A673 (cell line): Measurements from ENCODE around the gene STAG1. TPM values are rescaled to one million over a fixed set of nuclear protein-coding genes. Genes with fewer than 3 reads are reported as not detected.

Source experiments
- BruUV-seq: library from RNA; stranded (reverse); fragments of 400-500 nt; replicated peaks from 2 replicates; lab custom pipeline; 2021; lab: Mats Ljungman, UMichigan
- CTCF ChIA-PET: fragments of 300-600 bp; sonication (Branson Sonifier 250); formaldehyde crosslinking; loops from one replicate; lab custom pipeline; 2022; ENCODE audit warnings: antibody characterized with exemption; lab: Charles Lee
- POLR2A ChIA-PET: fragments of 300-600 bp; sonication (Branson Sonifier 250); formaldehyde crosslinking; loops from one replicate; lab custom pipeline; 2022; ENCODE audit warnings: antibody characterized with exemption; ENCODE audit not compliant: low non-redundant PET; lab: Charles Lee
- DNase-seq: peaks from one replicate; pipeline ENCODE4 v3.0.0-alpha.2; 2015; ENCODE audit warnings: low spot score
- H3K27ac ChIP-seq: fragments of 200-600 bp; sonication (generic); 2 replicates; pipeline ENCODE4 v1.5.1; 2016; ENCODE audit warnings: mixed run types, low read depth, mild to moderate bottlenecking, mixed read lengths, antibody characterized with exemption, low read length; ENCODE audit not compliant: poor library complexity, severe bottlenecking
- H3K27me3 ChIP-seq: fragments of 200-600 bp; sonication (generic); replicated peaks from 2 replicates; pipeline ENCODE4 v1.6.1; 2017; ENCODE audit warnings: mixed run types, low read depth, mild to moderate bottlenecking, mixed read lengths, antibody characterized with exemption, low read length; ENCODE audit not compliant: insufficient read depth, poor library complexity
- H3K36me3 ChIP-seq: fragments of 200-600 bp; sonication (generic); 2 replicates; pipeline ENCODE4 v1.6.1; 2016; ENCODE audit warnings: mixed run types, mild to moderate bottlenecking, mixed read lengths, antibody characterized with exemption, low read length; ENCODE audit not compliant: insufficient read depth, poor library complexity, severe bottlenecking
- H3K4me1 ChIP-seq: fragments of 200-600 bp; sonication (generic); 2 replicates; pipeline ENCODE4 v1.6.1; 2017; ENCODE audit warnings: mixed run types, mild to moderate bottlenecking, mixed read lengths, antibody characterized with exemption, low read length; ENCODE audit not compliant: insufficient read depth, poor library complexity, severe bottlenecking
- H3K4me3 ChIP-seq: fragments of 200-600 bp; sonication (generic); 2 replicates; pipeline ENCODE4 v1.5.1; 2016; ENCODE audit warnings: low read depth, mixed run types, mild to moderate bottlenecking, mixed read lengths, low read length; ENCODE audit not compliant: poor library complexity, severe bottlenecking
- H3K9me3 ChIP-seq: fragments of 200-600 bp; sonication (generic); 2 replicates; pipeline ENCODE4 v1.6.1; 2016; ENCODE audit warnings: mixed run types, low read depth, mild to moderate bottlenecking, mixed read lengths, antibody characterized with exemption, low read length; ENCODE audit not compliant: poor library complexity, severe bottlenecking
- CTCF ChIP-seq: fragments of 300-800, 200-600 bp; sonication (generic); conservative IDR thresholded peaks from 2 replicates; pipeline ENCODE4 v1.5.1; 2017; ENCODE audit warnings: low read depth, mild to moderate bottlenecking, antibody characterized with exemption, low read length, moderate library complexity, mixed read lengths
- EZH2 ChIP-seq: fragments of 200-600 bp; sonication (generic); IDR thresholded peaks from 2 replicates; pipeline ENCODE4 v1.6.1; 2017; ENCODE audit warnings: borderline replicate concordance, low read depth, mild to moderate bottlenecking, mixed read lengths, antibody characterized with exemption, low read length; ENCODE audit not compliant: poor library complexity, severe bottlenecking
- intact Hi-C: fragments of 100-400 bp; cut with micrococcal nuclease; formaldehyde crosslinking; loops from one replicate; pipeline ENCODE4 v1.10.0; 2022; ENCODE audit not compliant: unreplicated experiment
- total RNA-seq: library from RNA; stranded (reverse); gene quantifications from 2 replicates; pipeline ENCODE4 v1.2.3, GENCODE V29; 2021

The STAG1 gene
- total RNA-seq, 1 experiment from 2014 or later = 47.4 TPM

DNA sequence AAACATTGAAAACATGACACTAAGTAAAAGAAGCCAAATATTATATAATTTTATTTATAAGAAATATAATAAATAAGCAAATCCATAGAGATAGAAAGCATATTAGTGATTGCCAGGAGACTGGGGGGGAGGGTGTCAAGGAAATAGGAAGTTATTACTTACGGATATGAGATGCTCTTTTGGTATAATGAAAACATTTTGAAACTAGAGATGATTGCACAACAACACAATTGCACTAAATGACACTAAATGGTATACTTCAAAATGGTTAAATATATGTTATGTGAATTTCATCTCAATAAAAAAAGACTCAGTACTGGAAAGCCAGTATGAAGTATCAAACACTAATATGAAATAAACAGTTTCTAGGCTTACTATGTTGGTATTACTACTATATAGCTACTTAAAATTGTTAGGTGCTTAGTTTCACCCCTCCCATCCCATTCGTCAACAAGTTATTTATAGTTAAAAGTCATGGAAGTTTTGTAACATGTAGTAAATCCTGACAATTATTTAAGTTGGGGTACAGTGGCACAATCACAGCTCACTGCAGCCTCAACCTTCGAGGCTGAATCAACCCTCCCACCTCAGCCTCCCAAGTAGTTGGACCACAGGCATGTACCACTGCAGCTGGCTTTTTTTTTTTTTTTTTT lies 43.7 kb downstream of the STAG1 start:
- CTCF ChIA-PET = interaction anchor here (0.6 to 0.7 kb wide), 2 partner anchors 21 to 352 kb away, joined by 10 to 17 read pairs; no protein-coding TSS in a partner anchor

DNA sequence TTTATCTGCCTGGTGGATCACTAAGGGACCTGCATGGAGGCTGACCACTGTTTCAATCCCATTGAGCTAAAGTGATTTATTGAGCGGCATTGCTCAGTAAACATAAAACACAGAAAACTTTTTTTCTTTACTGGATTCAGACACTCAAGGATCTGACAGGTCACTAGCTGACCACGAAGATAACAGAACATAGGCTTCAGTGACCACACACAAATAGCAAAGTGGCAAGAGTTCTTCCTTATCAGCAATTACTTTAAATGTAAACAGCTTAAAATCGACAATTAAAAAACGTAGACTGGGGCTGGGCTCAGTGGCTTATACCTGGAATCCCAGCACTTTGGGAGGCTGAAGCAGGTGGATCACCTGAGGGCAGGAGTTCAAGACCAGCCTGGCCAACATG lies 48.7 kb downstream of the STAG1 start:
- no peak for DNase-seq
- CTCF ChIA-PET = no interaction called here

More for the DNA sequence above, 43.7 kb downstream of the STAG1 start:
- TF ChIP-seq EZH2 (no peak), CTCF (no peak)
- BruUV-seq = no TSS peak
- Histone ChIP-seq H3K4me1 (no peaks in the 10 kb centered on the region), H3K9me3 (no peaks in the 10 kb centered on the region), H3K36me3 (no peaks in the 10 kb centered on the region), H3K27ac (no peak overlapping the region), H3K4me3 (no peak overlapping the region), H3K27me3 (no peaks in the 10 kb centered on the region)
- POLR2A ChIA-PET = no interaction called here
- intact Hi-C loops = no loop called here
- DNase-seq = no peak

DNA sequence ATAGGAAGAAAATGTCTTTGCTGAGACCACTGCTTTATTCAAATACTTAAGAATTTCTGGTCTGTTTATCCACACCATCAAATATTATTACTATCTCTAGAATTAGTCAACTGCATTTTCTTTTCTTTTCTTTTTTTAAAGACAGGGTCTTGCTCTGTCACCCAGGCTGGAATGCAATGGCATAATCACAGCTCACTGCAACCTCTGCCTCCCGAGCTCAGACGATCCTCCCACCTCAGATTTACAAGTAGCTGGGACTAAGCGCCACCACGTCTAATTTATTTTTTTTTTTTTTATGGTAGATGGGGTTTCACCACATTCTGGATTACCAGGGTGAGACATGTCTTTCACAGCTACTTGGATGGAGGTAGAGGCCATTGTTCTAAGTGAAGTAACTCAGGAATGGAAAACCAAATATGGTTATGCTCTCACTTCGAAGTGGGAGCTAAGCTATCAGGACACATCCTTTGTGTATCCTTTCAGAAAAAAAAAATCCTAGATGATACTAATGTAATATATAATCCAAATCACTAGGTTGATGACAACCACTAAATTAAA lies 52.8 kb downstream of the STAG1 start:
- Histone ChIP-seq H3K36me3 (no peaks in the 10 kb centered on the region), H3K4me1 (peaks cover 16% of the 10 kb centered on the region), H3K27me3 (no peaks in the 10 kb centered on the region), H3K9me3 (no peaks in the 10 kb centered on the region), H3K27ac (no peak overlapping the region), H3K4me3 (no peak overlapping the region)
- TF ChIP-seq EZH2 = no peak
- no peak for TF ChIP-seq CTCF
- BruUV-seq = no TSS peak
- DNase-seq = no peak
- ChIA-PET CTCF (no interaction called here), POLR2A (no interaction called here)
- intact Hi-C loops = no loop called here

More for the DNA sequence above, 48.7 kb downstream of the STAG1 start:
- Histone ChIP-seq H3K9me3 (no peaks in the 10 kb centered on the region), H3K27ac (no peak overlapping the region), H3K27me3 (no peaks in the 10 kb centered on the region), H3K36me3 (no peaks in the 10 kb centered on the region), H3K4me3 (no peak overlapping the region), H3K4me1 (no peaks in the 10 kb centered on the region)
- intact Hi-C loops = no loop called here
- no TSS peak for BruUV-seq
- POLR2A ChIA-PET = interaction anchor here (0.6 kb wide), 1 partner anchor 77 kb away, joined by 4 read pairs; no protein-coding TSS in a partner anchor
- TF ChIP-seq CTCF (no peak), EZH2 (no peak)
